ENCODE data around the gene SHMT2. TPM values are rescaled to one million over a fixed set of nuclear protein-coding genes. Genes with fewer than 3 reads are reported as not detected.
A peak's percentile ranks its signal among the peaks of the same experiment; 100 is the strongest.
"Not testable (repeated sequence)": the region's sequence is repeated elsewhere in the genome, so short reads cannot be mapped to it uniquely, and the experiment has no call there.

Gene SHMT2
- total RNA-seq, 4 donors from 2014 or later: 41.3 to 107 (median 46.4) TPM

GRCh38 chr12:57278465-57279381, 49.2 kb downstream of the SHMT2 start:
- no peak overlapping the region for H3K4me3 ChIP-seq
- in situ Hi-C loops (cut with MboI; ENCODE audit: low sequenced_read_pairs in 4 of 4): no loop called here
- TF ChIP-seq, protein P1, sequence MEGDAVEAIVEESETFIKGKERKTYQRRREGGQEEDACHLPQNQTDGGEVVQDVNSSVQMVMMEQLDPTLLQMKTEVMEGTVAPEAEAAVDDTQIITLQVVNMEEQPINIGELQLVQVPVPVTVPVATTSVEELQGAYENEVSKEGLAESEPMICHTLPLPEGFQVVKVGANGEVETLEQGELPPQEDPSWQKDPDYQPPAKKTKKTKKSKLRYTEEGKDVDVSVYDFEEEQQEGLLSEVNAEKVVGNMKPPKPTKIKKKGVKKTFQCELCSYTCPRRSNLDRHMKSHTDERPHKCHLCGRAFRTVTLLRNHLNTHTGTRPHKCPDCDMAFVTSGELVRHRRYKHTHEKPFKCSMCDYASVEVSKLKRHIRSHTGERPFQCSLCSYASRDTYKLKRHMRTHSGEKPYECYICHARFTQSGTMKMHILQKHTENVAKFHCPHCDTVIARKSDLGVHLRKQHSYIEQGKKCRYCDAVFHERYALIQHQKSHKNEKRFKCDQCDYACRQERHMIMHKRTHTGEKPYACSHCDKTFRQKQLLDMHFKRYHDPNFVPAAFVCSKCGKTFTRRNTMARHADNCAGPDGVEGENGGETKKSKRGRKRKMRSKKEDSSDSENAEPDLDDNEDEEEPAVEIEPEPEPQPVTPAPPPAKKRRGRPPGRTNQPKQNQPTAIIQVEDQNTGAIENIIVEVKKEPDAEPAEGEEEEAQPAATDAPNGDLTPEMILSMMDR (IDR thresholded peaks at IDR 0.05 in 4 of 5, conservative IDR thresholded peaks at IDR 0.05 in 1 of 5): no peak
- no peak for TF ChIP-seq POLR2A (IDR thresholded peaks at IDR 0.05)
- no peaks in the 10 kb centered on the region for H3K9me3 ChIP-seq
- DNase-seq (no peak), ATAC-seq (no peak)
- H3K4me1 ChIP-seq: no peaks in the 10 kb centered on the region
- no peaks in the 10 kb centered on the region for H3K27me3 ChIP-seq
- no peak overlapping the region for H3K27ac ChIP-seq
- peaks cover 0 to 52% of the 10 kb centered on the region in 2 donors for H3K36me3 ChIP-seq
- intact Hi-C loops (cut with DNase I; ENCODE audit: low total_unique reads): no loop called here

- H3K9me3 ChIP-seq: no peaks in the 10 kb centered on the region
- no peaks in the 10 kb centered on the region for H3K4me1 ChIP-seq
- intact Hi-C loops (cut with DNase I; ENCODE audit: low total_unique reads): no loop called here
- H3K27me3 ChIP-seq: no peaks in the 10 kb centered on the region
- in situ Hi-C loops (cut with MboI; ENCODE audit: low sequenced_read_pairs in 4 of 4): no loop called here
- ATAC-seq (peak; percentile 42 to 74), DNase-seq (no peak)
- H3K27ac ChIP-seq: no peak overlapping the region
- TF ChIP-seq, protein P1 (IDR thresholded peaks at IDR 0.05 in 4 of 5, conservative IDR thresholded peaks at IDR 0.05 in 1 of 5): no peak
- TF ChIP-seq POLR2A (IDR thresholded peaks at IDR 0.05): no peak
- peaks cover 0 to 56% of the 10 kb centered on the region in 2 donors for H3K36me3 ChIP-seq
- no peak overlapping the region for H3K4me3 ChIP-seq
Measured at GRCh38 chr12:57280211-57281062, 50.9 kb downstream of the SHMT2 start.

GRCh38 chr12:57282073-57282472, 52.6 kb downstream of the SHMT2 start:
- H3K4me1 ChIP-seq; H3K27ac ChIP-seq; DNase-seq; H3K27me3 ChIP-seq; H3K9me3 ChIP-seq; ATAC-seq; intact Hi-C loops (cut with DNase I; ENCODE audit: low total_unique reads); in situ Hi-C loops (cut with MboI; ENCODE audit: low sequenced_read_pairs in 4 of 4); H3K4me3 ChIP-seq: not testable (repeated sequence)
- H3K36me3 ChIP-seq: peaks cover 0 to 56% of the 10 kb centered on the region in 2 donors

MicroRNAs within 50 kb of the gene (microRNA counts, 767-probe panel; counts per million panel counts)
- microRNA hsa-miR-1228-3p: 356 to 448 counts per million in 2 donors

Small RNAs within 50 kb of the gene (microRNA-seq; reads per million reads assigned to microRNA genes)
- gene MIR1228 (ENCODE audit: borderline replicate concordance in 2 of 2): 0 reads per million in 2 donors

Other genes with a start within 250 kb of the SHMT2 start
- gene ZBTB39, start 223.2 kb upstream of the SHMT2 start, total RNA-seq: 1 to 10 TPM; 2.2 to 3.8 (median 2.8) TPM
- gene TAC3, start 213.2 kb upstream of the SHMT2 start, total RNA-seq: not detected
- gene MYO1A, start 179.6 kb upstream of the SHMT2 start, total RNA-seq: 1 to 10 TPM in 1 of 4 donors, under 1 TPM in 1, not detected in 2; 0.56 to 1.2 TPM
- gene NEMP1, start 150.9 kb upstream of the SHMT2 start, total RNA-seq: 1 to 10 TPM; 1.2 to 6.7 (median 1.9) TPM
- 1 to 10 TPM; 4.8 to 9.5 (median 5.5) TPM for gene NAB2, start 140.6 kb upstream of the SHMT2 start, total RNA-seq
- 10 to 100 TPM; 12.5 to 17.4 (median 14.4) TPM for gene STAT6, start 118.3 kb upstream of the SHMT2 start, total RNA-seq
- 10 to 100 TPM; 26.1 to 53.5 (median 49.8) TPM for gene LRP1, start 101.2 kb upstream of the SHMT2 start, total RNA-seq
- gene LRP1-AS, start 82.1 kb upstream of the SHMT2 start, total RNA-seq: not detected
- not detected for gene NXPH4, start 12.9 kb upstream of the SHMT2 start, total RNA-seq
- 1,000 to 10,000 TPM in 2 of 4 donors, 100 to 1,000 TPM in 2; 459 to 1,596 (median 855) TPM for gene STAC3, start 21.5 kb downstream of the SHMT2 start, total RNA-seq
- 10 to 100 TPM; 24.1 to 27.1 (median 25.6) TPM for gene R3HDM2, start 201.3 kb downstream of the SHMT2 start, total RNA-seq
- under 1 TPM in 2 of 4 donors, not detected in 2; 0.20 to 0.35 TPM for gene INHBC, start 205.1 kb downstream of the SHMT2 start, total RNA-seq
- 1 to 10 TPM in 2 of 4 donors, not detected in 2; 1.5 to 2.2 TPM for gene INHBE, start 225.6 kb downstream of the SHMT2 start, total RNA-seq
- gene GLI1, start 230.1 kb downstream of the SHMT2 start, total RNA-seq: 1 to 10 TPM in 1 of 4 donors, not detected in 3; 1.0 TPM

Data from gastrocnemius medialis (tissue), 4 donors.